GDM1 (cell line): ENCODE measurements around the gene CDH4.
"Not testable (repeated sequence)": the region's sequence is repeated elsewhere in the genome, so short reads cannot be mapped to it uniquely, and the experiment has no call there.

ENCODE experiments used
- DNase-seq: peaks from one replicate; lab custom pipeline; 2025; lab: John Stamatoyannopoulos, UW

Gene CDH4

DNA sequence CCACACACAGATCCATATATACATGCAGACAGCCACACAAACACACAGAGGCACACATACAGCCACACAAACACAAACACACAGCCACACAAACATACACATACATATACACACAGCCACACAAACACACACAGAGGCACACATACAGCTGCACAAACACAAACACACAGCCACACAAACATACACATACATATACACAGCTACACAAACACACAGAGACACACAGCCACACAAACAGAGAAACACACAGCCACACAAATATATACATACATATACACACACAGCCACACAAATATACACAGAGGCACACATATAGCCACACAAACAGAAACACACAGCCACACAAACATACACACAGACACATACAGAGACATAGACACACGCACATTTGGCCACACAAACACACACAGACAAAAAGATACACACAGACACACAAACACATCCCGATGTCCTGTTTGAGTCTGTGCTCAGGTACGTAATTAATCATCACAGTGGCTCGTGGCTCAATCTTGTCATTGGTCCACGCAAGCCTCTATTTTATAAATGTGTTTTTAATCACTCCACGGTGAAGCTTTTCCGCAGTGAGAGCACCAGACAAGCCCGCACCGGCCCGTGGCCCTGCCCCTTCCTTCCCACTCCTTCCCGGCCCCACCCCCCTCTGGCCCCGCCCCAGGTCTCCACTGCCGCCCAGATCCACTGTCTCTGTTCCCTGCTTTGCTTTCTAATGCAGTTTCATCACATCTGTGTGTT, 135.3 kb downstream of the CDH4 start:
- no peak for DNase-seq

GRCh38 chr20:61387954-61388348, 135.9 kb downstream of the CDH4 start:
- DNase-seq, result no peak

GRCh38 chr20:61389077-61389476, 137.0 kb downstream of the CDH4 start:
- DNase-seq, result no peak

DNA sequence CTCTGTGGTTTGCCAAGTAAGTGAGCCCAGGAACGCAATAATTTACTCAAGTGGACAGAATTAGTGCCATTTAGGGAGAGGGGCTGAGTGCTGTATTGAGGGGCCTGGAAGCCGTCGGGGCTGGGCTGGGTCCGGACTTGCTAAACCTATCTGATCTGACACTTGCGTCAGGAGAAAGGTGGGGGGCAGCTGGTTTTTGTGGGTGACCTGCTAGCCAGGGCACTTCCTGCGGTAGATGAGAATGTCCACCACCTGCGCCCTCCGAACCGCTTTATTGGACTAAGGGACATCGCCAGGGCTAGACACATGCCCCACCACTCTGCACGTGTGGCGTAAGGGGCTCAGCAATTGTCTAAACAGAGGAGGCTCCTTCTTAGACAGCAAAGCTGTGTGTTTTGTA, 139.1 kb downstream of the CDH4 start:
- DNase-seq, result no peak

GRCh38 chr20:61391812-61392520, 139.9 kb downstream of the CDH4 start:
- DNase-seq, result no peak

GRCh38 chr20:61394088-61394799, 142.2 kb downstream of the CDH4 start:
- DNase-seq, result no peak

- DNase-seq, result no peak
Observed at GRCh38 chr20:61396262-61396848, 144.3 kb downstream of the CDH4 start.

- DNase-seq, result no peak
Observed at GRCh38 chr20:61397146-61397545, 145.1 kb downstream of the CDH4 start.

- no peak for DNase-seq
Observed at GRCh38 chr20:61397790-61398189, 145.7 kb downstream of the CDH4 start.

GRCh38 chr20:61399433-61399832, 147.4 kb downstream of the CDH4 start:
- DNase-seq, result no peak

DNA sequence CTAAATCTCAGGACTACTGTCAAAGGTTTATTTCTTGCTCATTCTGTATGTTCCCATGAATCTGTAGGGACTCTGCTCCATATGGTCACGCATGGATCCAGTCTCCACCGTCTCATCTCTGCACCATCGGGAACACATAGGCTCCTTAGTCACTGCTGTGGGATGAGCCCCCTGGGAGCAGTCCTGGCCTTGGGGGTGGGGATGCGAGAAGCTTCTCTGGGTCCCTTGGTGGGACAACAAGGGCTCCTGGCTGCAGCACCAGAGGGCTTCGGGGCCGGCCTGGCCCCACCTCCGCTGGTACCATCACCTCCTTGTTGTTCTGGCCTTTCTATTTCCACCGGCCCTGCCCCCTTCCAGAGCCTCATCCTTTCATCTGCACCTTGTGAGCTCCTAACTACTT, 148.4 kb downstream of the CDH4 start:
- DNase-seq, result no peak

DNA sequence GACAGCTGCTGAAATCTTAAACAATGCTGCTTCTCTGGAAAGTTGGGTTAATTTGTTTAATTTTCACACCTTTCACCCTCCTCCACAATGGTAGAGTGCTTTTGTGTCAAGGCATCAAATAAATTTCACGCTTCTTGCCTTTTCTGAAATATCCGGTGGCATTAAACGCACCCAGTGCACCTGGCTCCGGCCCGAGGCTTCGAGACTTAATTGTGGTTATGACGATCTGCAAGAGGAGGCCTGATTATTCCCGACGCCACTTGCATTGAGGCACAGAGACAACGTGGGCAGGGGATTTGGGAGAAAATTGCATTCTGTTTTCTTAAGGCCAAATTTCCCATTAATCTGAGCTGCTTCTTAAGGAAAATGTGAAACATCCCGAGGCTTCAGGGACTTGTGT, 152.2 kb downstream of the CDH4 start:
- DNase-seq, result no peak

DNA sequence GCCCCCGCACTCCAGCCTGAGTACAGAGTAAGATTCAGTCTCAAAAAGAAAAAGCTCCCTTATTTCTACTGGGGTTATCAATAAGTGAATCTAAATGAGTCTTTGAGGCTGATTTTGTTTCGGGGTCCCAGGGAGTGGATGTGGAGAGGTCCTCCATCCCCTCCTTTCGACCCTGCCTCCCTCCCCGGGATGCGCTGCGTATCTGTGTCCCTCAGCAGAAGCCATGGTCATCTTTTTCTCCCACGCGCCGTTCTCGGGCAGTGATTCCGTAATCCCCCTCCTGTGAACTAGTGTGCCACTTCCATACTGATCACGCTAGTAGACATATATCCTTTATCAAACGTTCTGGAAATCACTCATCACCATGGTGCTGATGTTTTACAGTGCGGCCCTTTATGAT, 152.9 kb downstream of the CDH4 start:
- DNase-seq, result no peak

DNA sequence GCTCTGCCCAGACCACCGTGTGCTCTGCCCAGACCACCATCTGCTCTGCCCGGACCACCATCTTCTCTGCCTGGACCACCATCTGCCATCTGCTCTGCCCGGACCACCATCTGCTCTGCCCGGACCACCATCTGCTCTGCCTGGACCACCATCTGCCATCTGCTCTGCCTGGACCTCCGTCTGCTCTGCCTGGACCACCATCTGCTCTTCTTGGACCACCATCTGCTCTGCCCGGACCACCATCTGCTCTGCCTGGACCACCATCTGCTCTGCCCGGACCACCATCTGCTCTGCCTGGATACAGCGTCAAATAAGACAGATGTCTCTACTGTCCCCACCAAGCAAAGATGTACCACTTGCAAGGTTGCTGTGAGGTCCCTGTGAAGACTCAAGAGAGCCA, 154.7 kb downstream of the CDH4 start:
- not testable (repeated sequence) for DNase-seq

DNA sequence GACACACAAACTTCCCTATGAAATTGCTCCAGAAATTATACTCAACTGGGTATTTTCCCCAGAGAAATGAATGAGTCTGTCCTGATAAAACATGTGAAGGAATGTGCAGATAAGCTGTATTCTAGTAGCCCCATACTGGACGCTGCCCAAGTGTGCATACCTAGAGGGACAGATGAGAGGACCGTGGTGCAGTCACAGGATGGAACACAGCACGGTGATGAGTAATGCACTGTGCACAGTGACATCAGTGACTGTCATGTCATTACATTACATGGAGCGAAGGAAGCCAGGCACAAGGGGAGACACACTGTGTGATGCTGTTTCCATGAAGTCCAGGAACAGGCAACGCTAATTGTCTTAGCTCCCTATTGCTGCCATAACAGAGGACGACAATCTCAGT, 155.5 kb downstream of the CDH4 start:
- DNase-seq, result no peak

DNA sequence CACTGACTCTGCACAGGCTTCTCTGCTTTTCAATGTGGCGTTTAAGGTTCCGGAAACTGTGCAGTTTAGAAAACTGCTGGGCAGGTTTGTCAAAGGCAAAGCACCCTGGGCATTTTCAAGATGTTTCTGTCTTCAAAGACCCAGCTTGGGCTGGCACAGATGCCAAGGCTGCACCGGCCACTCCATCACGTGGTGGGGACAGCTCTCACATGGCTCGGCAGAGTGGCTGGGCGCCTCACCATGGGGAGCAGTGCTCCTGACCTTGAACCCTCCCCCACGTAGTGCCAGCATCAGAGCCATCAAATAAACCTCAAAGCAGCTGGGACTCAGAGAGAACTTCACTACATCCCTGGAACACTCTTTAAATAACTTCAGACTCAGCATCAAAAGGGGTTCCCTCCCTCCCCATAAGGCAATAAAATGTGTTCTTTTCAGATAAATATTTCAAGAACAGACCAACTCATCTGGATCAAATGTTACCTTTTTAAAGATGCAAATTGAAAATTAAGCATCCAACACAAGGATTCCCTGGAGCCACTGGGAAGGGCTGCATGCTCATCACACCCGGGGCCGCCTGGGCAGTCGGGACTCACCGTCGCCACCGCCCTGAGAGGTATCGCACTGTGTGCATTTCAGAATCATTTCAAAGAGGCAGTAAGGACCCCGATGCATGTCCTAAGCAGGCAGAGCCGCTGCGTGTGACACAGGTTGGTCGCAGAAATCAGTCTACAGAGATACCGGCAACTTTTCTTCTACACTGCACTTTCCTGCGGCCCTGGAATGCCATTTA, 157.1 kb downstream of the CDH4 start:
- DNase-seq, result no peak

DNA sequence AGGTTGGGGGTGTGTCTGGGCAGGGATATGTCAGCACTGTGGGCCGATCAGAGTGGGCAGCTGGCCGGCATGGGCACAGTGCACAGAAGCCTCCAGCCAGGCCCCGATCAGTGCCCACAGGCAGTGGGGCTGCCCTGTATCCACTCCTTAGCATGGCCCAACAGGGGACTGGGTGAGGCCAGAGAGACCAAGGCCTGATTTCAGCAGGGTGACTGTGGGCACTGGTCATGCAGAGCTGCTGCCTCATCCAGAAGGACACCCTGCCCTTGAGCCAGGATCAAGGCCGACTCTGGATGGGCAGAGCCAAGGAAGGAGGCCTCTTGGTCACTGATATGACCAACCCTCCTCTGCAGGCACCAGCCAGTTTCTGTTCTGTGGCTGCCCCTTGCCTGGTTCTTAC, 159.7 kb downstream of the CDH4 start:
- DNase-seq, result no peak

- DNase-seq, result no peak
Observed at GRCh38 chr20:61413752-61414151, 161.7 kb downstream of the CDH4 start.

GRCh38 chr20:61414455-61414991, 162.5 kb downstream of the CDH4 start:
- DNase-seq, result no peak

DNA sequence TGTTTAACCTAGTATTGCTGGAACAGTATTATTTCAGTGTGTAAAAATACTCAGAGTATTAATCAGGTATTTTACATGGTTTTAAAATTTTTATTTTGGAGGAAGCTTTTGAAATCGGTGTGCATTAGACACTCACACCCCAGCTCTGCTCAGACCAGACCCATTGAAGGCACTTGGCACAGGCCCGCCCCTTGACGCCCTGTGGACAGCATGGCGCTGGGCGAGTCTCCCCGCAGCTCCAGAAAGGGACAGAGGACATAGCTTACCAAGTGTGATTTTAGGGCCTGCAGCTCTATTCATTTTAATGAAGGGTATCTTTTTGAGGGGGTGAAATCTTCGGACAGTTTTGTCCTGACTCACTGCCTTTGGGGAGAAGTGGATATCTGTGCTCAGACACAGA, 164.5 kb downstream of the CDH4 start:
- no peak for DNase-seq

DNA sequence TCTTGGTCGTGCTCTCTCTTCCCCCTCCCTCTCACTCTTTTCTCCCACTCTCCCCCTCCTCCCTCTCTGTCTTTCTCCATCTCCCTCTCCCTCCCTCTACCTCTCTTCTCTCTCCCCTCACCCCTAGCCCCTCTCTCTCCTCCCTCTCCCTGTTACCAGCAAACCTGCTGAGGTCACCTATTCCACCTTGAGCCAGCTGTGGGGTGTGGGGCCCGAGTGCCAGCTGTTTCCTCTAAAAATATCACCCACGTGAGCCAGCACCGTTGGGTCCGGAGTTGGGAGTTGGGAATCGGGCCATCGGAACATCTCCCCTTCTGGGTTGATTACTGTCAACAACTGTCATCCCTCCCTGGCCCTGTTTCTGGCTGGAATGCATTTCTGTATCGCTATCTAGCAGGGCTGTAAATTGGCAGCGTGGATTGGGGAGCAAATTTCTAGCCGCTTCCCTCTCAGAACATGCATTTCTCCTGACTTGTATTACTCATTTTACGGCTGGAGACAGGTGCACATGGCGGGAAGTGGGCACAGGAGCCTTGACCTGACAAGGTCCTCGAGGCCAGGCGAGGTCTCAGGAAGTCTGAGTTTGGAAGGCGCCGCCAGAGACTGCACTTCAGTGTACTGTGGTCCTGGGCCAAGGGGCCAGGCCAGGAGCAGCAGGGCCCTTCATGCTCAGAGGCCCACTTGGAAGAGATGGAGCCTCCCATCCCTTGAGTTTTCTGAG, 165.3 kb downstream of the CDH4 start:
- no peak for DNase-seq
